GM18526 (cell line): ENCODE data around the gene NCKAP5.

Source experiments
- POLR2A ChIP-seq: IDR thresholded peaks from 3 replicates; pipeline ENCODE4 v1.6.1; 2011; ENCODE audit not compliant: insufficient read length; ENCODE audit errors: extremely low read depth

NCKAP5 gene

DNA sequence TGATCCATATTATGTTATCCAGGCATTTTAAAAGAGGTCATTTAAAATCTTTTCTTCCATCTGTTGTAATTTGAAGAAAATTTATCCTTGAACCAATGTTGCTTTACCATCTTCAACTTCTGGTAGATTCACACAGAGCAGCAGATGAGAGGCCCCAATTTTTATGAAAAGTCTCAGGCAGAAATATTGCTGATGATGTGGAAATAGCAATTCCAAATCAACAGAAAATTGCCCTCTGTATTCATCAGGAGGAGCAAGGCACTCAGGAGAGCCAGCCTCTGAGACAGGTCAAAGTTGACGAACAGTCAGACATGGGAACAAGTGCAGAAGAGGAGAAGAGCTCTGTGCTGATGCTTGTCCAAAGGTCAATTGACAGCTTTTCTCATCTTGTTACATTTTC, 444.9 kb downstream of the NCKAP5 start:
- no peak for TF ChIP-seq POLR2A

DNA sequence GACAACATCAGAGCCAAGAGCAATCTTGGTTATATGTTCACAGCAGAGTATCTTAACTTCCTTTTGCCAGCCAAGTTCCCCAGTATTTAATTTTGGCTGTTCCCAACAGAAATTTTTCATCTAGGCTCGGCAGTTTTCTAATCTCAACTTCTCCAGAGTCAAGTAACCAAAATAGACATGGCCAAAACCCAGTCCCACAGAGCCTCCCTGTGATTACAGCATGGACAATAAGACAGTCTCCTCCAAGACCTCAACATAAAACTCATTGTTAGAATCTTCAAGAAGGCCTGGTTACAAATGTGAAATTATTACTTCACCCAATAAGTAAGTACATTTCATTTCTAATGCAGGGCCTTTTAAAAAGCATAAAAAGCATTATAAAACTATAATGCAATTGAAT, 445.7 kb downstream of the NCKAP5 start:
- no peak for TF ChIP-seq POLR2A

DNA sequence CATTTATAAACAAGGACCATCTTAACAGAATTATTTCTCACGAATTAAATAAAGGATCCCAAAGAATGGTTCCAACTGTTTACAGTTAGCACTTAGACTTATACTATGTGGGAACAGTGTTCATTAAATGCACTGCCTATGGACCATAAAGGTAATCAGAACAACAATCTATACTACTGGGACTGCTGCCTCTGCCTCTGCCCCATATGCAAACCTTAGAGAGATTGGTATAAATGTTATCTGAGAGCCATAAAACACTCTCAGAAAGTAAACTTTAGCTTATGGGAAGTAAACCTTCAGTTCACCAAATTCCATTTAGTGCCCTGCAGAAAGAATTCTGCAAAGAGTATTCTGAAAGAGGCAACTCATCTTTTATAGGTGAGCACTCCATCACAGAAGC, 448.0 kb downstream of the NCKAP5 start:
- TF ChIP-seq POLR2A: no peak

DNA sequence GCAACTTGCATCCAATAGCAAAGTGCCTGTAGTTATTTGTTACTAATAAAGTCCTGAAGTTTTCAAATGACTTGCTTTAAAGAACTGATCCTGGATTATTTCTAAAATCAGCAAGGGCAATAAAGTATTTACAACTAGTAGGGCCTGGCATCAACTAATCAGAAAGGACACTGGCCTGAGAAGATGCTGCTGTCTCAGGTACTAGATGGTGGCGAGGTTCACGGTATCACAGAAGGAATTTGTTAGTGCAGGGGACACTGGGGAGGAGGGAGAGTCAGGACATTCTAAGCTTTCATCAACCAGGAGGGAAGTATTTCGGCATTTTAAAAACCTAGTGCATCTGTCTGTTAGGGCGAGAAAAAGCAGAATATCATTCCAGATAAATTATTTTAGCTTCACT, 458.1 kb downstream of the NCKAP5 start:
- no peak for TF ChIP-seq POLR2A

DNA sequence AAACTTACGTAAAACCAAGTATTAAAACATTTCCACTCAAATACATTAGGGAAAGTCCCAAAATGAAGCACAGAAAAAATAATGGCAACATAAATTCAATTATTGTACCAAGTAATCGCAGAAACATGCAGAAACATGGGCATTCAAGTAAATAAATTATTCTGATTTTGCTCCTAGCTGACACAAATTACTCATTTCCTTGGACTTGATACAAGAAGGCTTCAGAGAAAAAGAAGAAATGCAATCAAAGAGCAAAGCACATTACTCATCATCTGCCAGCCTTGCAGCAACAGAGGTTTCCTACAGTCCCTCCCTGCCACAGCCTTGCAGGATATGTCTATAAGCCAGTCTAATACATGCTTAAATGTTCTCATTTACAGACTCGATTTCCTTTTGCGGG, 458.5 kb downstream of the NCKAP5 start:
- no peak for TF ChIP-seq POLR2A

DNA sequence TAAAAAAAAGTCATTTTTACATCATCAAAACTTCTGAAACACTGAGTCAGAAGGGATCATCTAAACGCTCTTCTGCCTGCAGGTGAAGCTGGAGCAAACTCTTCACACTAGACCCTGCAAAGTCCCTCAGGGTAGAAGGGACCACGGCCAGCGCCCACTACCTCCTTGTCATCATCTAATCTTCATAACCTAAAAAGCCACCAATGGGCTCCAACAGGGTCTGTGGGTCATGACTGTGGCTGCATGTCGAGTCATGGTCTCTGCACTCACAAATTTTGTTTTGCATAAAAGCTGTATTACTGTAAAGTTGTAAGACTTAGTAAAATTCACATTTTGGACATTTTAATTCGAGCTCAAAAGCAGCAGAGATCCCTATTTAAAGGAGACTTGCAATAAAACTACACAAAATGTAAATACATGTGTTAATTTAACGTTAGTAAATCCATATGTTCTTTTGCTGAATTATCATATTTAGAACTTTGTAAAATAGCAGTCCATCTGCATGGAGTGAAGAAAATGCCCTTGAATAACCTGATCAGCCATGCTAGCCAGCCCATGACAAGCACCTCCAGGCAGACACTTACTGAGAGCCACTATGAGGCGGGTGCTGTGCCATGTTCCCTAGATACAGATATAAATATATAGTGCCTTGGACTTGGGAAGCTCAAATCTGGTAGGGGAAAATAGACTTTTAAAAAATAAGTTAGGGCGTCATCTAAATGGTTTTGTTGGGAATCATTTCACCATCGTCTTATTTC, 461.0 kb downstream of the NCKAP5 start:
- TF ChIP-seq POLR2A: no peak

DNA sequence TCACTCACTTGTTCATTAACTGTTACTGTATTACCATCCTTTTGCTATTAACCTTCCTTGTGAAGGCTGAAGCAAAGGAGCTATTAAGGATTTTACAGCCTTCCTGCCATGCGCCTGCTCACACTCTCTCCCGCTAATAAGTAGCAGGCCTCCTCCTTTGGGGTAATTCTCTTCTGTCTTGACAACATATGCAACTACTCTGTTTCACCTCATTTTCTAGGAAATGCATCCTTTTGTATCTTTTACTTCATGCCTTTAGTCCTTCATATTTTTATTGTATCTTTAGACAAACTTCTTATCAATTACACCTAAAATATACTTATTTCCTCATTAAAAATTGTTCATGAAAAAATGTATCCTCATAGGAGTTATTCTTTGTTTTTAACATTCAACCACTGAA, 463.4 kb downstream of the NCKAP5 start:
- TF ChIP-seq POLR2A: no peak

DNA sequence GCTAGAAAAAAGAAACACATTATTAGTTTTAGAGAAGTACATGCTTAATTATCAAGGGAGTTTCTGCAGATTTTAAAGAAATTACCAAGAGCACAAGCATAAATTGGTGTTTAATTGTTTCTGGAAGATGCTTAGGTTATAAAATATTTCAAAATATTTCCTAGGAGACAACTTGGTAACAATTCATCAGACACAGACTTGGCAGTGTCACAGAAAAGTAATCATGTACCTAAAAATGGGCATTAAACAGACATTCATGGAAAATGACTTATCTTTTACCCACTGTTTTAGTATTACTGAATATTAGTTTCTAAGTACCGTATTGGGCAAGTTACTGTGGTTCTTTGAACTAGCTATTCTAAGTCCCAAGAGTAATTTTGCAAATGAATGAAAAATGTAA, 469.5 kb downstream of the NCKAP5 start:
- TF ChIP-seq POLR2A: no peak

DNA sequence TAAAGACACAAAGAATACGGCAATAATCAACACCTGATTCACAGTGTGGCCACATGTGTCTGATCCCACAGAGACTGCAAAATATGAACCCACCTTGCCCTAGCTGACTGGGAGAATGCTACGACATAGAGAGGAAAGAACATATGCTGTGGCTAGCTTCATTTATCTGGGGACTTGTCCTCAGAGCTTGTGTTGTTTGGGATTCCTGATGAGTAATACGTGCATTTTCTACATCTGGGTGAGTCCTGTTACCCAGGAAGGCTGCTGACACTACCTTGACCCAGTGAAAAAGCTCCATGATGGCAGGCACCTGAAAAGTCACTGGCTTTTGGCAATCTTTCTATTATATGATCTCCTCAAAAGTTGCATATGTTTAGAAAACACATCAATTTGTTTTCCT, 470.6 kb downstream of the NCKAP5 start:
- no peak for TF ChIP-seq POLR2A

DNA sequence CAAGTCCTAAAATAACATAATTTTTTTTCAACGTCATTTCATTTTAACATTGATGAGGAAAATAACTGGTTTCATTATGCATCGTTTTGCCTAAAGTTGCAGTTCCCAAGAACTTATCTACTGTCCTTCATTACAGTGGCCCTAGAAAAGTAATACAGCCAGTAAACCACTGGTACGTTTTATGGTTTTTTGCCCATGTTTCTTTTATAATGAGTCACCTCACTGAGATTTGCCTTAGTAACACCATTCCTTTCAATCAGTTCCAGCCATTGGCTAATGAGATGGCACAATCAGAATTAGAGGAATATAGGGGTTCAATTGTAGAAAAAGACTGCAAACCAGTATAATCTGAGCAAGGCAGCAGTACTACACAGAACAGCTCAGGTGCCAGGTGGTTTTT, 475.7 kb downstream of the NCKAP5 start:
- TF ChIP-seq POLR2A: no peak

DNA sequence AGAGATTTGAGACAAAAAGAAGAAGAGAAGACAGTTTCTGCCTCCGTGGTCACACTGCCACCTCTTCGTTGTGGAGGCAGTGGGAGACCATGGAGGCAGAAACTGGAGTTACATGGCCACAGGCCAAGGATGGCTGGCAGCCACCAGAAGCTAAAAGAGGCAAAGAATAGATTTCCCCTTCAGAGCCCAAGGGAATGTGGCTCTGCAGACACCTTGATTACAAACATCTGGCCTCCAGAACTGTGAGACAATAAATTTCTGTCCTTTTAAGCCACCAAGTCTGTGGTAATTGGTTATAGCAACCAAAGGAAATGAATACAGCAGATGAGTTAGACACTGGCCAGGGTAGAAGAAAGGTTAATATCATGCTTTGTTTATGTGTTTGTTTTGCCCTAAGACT, 477.9 kb downstream of the NCKAP5 start:
- no peak for TF ChIP-seq POLR2A

DNA sequence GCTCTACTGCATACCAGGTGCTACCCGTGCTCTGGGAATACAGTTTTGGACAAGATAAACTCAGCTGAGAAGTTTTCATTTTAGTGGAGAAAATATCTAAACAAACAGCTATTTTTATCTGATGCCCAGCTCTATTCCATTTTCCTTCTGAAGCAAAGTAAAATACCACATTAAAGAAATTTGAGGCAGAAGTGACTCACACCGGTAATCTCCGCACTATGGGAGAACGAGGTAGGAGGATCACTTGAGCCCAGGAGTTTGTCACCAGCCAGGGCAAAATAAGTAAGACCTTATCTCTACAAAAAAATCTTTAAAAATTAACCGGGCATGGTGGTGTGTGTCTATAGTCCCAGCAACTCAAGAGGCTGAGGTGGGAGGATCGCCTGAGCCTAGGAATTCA, 482.1 kb downstream of the NCKAP5 start:
- no peak for TF ChIP-seq POLR2A

DNA sequence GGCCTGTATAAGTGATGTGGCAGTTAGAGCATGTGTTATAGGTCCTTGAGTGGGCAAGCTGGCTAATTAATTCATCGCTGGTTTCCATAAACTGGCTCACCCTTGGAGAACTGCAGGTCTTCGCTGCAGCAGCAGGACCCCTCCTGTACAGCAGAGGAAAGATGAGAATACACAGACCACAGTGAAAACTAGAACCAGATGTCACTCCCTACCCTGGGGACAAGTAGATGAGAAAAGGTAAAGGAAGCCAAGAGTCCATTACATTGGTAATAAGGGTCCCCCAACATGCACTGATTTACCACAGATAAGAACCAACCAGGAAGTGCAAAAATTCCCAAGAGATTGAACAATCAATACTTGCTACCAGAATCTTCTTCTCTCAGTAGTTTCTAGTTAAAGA, 482.6 kb downstream of the NCKAP5 start:
- no peak for TF ChIP-seq POLR2A

DNA sequence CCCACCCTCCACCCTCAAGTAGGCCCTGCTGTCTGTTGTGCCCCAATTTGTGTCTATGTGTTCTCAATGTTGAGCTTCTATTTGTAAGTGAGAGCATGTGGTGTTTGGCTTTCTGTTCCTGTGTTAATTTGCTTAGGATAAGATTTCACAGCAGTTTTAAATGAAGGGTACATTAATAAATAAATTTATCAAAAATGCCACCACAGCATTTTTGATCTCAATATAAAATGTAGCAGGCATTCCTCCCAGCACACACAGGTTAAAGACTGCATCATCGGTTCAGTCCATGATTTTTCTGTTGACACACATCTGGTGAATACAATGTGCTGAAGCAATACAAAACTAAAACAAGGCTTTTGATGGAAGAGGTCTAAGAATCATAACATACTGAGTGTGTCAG, 486.2 kb downstream of the NCKAP5 start:
- TF ChIP-seq POLR2A: no peak

DNA sequence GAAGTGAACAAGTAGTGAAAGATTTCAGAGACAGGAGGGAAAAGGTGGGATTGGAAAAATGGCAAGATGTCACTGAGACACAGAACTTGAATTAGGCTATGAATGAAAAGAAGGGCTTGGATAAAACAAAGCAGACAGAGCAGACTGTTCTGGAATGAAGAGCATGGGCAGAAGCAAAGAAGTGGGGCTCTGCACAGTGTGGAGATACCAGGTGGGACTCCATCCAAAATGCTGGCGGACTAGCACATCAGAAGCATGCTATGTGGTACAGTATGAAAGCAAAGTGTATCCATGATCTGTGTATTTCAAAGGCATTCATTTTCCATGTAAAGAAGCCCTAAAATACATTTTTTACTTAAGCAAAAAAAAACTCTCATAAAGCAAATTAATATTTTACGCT, 487.4 kb downstream of the NCKAP5 start:
- no peak for TF ChIP-seq POLR2A

DNA sequence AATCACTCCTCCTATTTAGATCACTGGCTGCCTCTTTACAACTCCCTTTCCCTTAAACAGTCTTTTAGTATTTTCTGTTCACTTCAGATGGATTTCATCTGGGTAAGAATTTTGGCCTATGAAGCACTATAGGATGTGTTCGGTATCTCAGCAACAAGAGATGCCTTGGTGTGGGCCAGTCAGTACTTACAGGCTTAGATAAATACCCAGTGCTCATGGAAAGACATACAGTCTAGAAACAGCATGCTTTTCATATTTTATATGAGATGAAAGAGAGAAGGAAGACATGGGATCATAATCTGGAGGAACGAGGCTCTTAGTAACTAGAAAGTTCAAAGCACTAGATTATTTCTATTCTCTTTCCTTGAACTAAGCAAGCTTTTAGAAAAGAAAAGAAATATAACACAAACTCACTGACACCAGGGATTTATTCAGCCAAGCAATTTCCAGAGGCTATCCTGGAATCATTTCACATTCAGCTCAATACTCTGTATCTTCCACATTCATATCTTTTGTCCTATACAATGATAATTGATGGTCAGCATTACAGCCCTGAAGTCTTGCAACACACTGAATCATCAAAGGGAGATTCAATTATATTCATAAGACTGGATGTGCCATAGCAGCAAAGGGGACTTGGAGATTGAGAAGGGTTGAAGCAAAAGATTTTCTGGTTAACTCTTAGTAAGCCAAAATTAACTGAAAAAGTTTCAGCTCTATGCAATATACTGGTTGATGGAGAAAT, 489.4 kb downstream of the NCKAP5 start:
- no peak for TF ChIP-seq POLR2A
